GM12892 (cell line): ENCODE measurements around the gene ADRA2A.

Experiments
- POLR2A ChIP-seq: IDR thresholded peaks from 2 replicates; pipeline ENCODE4 v1.6.1; 2011; ENCODE audit warnings: low read depth, low read length, control low read depth
- POLR2AphosphoS5 ChIP-seq: IDR thresholded peaks from 2 replicates; pipeline ENCODE4 v1.6.1; 2011; ENCODE audit warnings: low read depth, low read length, control low read depth

DNA sequence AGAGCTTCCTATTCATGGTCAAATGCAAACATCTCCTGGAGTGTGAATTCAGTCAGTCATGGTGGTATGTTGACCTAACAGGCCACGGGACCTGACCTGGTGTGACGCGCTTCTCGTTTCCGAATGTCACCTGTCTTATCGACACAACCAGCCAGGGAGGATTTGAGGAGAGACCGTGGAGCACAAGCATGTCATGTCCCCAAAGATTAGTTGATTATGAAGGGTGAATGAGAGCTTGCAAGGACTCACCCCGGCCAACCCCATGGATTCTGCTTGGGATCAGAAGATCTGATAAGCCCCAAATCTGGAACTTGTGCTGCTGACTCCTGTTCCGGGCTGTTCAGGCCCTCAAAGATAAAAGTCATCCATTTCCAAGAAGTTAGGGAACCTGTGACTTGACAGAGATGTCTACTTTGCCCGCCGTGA, 10.5 kb downstream of the ADRA2A start:
- TF ChIP-seq POLR2A (no peak), POLR2AphosphoS5 (no peak)
